BJ (cell line): Measurements from ENCODE around the gene DLGAP1. TPM values are rescaled to one million over a fixed set of nuclear protein-coding genes. Genes with fewer than 3 reads are reported as not detected.

ENCODE experiments used
- CTCF ChIA-PET: fragments of 350-600 bp; formaldehyde crosslinking; extraction: SDS; loops from one replicate; lab custom pipeline; 2021; ENCODE audit warnings: antibody characterized with exemption, inconsistent platforms; lab: Yijun Ruan, JAX
- POLR2A ChIA-PET: fragments of 300-600 bp; sonication (Branson Sonifier 250); formaldehyde crosslinking; extraction: SDS; loops from one replicate; lab custom pipeline; 2021; ENCODE audit warnings: antibody characterized with exemption; lab: Charles Lee
- DNase-seq: peaks from one replicate; pipeline ENCODE4 v3.0.0-alpha.2; 2011; ENCODE audit warnings: low read depth
- H3K27me3 ChIP-seq: 2 replicates; pipeline ENCODE4 v1.6.0; 2011; ENCODE audit warnings: low read length; ENCODE audit not compliant: control insufficient read depth, insufficient read depth
- H3K36me3 ChIP-seq: 2 replicates; pipeline ENCODE4 v1.5.1; 2011; ENCODE audit warnings: low read length; ENCODE audit not compliant: control insufficient read depth, insufficient read depth
- H3K4me3 ChIP-seq: 2 replicates; pipeline ENCODE4 v1.5.1; 2011; ENCODE audit warnings: low read depth, mild to moderate bottlenecking, control low read depth, low read length
- CTCF ChIP-seq: IDR thresholded peaks from 2 replicates; pipeline ENCODE4 v1.5.1; 2011; ENCODE audit warnings: low read depth, mild to moderate bottlenecking, control low read depth, inconsistent platforms, low read length, moderate library complexity; ENCODE audit not compliant: insufficient read depth
- polyA plus RNA-seq: library from polyadenylated mRNA; depleted of rRNA; stranded (reverse); fragments of >200 nt; gene quantifications from 2 replicates; pipeline ENCODE4 v1.2.3, GENCODE V29; 2011

Gene DLGAP1
- polyA plus RNA-seq, 1 experiment, result 0.02 TPM

GRCh38 chr18:3675994-3676393 lies 779.1 kb downstream of the DLGAP1 start:
- Histone ChIP-seq H3K4me3 (no peak overlapping the region), H3K36me3 (no peaks in the 10 kb centered on the region), H3K27me3 (no peaks in the 10 kb centered on the region)
- CTCF ChIA-PET, result interaction anchor here (0.6 to 2.7 kb wide), 4 partner anchors 10 to 391 kb away, joined by 3 to 20 read pairs (median 3); no protein-coding TSS in a partner anchor
- DNase-seq, result no peak
- POLR2A ChIA-PET, result interaction anchor here (0.6 kb wide), 1 partner anchor 11 kb away, joined by 3 read pairs; no protein-coding TSS in a partner anchor
- no peak for TF ChIP-seq CTCF

DNA sequence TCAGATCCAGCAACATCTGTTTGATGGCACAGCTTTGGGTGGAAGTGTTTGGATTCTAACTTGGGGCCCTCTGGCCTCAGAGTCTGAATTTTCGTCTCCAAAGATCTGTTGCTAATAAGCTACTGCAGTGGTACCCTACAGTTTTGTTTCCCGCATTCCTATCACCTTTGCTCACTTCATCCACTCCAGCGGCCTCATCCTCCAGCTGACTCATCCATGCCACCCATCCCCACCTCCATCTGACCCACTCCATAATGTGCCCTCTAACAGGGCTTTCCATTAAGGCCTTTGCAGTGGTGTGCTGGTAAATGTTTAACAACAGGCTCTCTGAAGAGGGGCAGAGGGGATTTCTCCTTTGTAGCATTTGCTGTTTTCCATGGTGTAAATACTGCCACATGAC lies 779.7 kb downstream of the DLGAP1 start:
- Histone ChIP-seq H3K36me3 (no peaks in the 10 kb centered on the region), H3K4me3 (no peak overlapping the region), H3K27me3 (no peaks in the 10 kb centered on the region)
- POLR2A ChIA-PET, result interaction anchor here (0.6 kb wide), 1 partner anchor 10 kb away, joined by 3 read pairs; no protein-coding TSS in a partner anchor
- TF ChIP-seq CTCF, result no peak
- no peak for DNase-seq
- CTCF ChIA-PET, result interaction anchor here (0.6 to 2.7 kb wide), 4 partner anchors 9 to 752 kb away, joined by 3 to 20 read pairs (median 3); no protein-coding TSS in a partner anchor

GRCh38 chr18:3671176-3671575 lies 783.9 kb downstream of the DLGAP1 start:
- Histone ChIP-seq H3K36me3 (no peaks in the 10 kb centered on the region), H3K4me3 (no peak overlapping the region), H3K27me3 (no peaks in the 10 kb centered on the region)
- TF ChIP-seq CTCF, result no peak
- ChIA-PET POLR2A (no interaction called here), CTCF (interaction anchor here (0.5 kb wide), 1 partner anchor 223 kb away, joined by 3 read pairs; no protein-coding TSS in a partner anchor)
- no peak for DNase-seq

- POLR2A ChIA-PET, result no interaction called here
- H3K36me3 ChIP-seq, result no peaks in the 10 kb centered on the region
- H3K4me3 ChIP-seq, result no peak overlapping the region
- CTCF ChIA-PET, result no interaction called here
- DNase-seq, result no peak
- H3K27me3 ChIP-seq, result no peaks in the 10 kb centered on the region
- no peak for TF ChIP-seq CTCF
Measured at GRCh38 chr18:3669376-3669775, 785.7 kb downstream of the DLGAP1 start.

DNA sequence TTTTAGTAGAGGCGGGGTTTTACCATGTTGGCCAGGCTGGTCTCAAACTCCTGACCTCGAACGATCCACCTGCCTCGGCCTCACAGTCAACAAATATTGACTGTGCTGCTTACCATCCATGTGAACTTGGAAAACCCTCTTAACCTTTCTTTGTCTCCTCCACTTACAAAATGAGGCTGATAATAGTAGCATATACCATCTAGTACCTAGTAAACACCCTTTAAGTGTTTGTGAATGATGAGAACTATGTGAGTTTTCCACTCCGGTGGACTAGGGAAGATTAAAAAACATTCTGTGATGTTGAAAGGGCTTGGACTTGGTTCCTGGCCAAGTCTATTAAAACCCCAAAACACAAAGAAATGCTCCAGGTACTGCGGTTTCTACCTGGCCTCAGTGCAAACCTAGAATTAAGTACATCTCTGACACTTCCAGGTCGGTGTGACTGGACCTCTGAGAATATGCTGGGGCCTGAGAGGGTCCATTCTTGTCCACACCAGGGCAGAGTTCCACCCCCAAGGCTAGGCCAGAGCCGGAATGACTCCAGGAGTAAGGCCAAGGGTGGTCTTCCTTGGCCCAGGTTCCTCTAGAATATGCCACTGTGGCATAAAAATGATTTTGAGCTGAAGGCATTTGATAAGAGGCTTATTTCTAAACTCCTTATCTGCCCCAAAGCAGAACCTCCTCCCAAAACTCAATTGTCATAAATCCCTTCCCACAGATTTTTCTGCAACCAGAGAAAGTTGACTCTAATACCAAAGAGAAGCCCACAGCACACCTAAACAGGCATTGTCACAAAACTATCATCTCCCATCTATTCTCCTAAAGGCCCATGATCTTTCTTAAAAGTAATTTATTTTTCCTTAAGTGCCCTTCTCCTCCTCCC lies 787.6 kb downstream of the DLGAP1 start:
- Histone ChIP-seq H3K36me3 (no peaks in the 10 kb centered on the region), H3K27me3 (no peaks in the 10 kb centered on the region), H3K4me3 (no peak overlapping the region)
- no peak for DNase-seq
- ChIA-PET POLR2A (interaction anchor here (0.6 kb wide), 1 partner anchor 214 kb away, joined by 3 read pairs; no protein-coding TSS in a partner anchor), CTCF (interaction anchor here (1.0 to 4.9 kb wide), 16 partner anchors 8 to 388 kb away, joined by 3 to 82 read pairs (median 11); no protein-coding TSS in a partner anchor)
- no peak for TF ChIP-seq CTCF
